ENCODE results near the gene PDXK. TPM values are rescaled to one million over a fixed set of nuclear protein-coding genes. Genes with fewer than 3 reads are reported as not detected.
A peak's percentile ranks its signal among the peaks of the same experiment; 100 is the strongest.

The PDXK gene
- total and polyA plus RNA-seq, 2 of the 13 experiments (the other 11 are each of a cell fraction or from before 2014, with no cell fraction given) = 114 to 184 TPM

DNA sequence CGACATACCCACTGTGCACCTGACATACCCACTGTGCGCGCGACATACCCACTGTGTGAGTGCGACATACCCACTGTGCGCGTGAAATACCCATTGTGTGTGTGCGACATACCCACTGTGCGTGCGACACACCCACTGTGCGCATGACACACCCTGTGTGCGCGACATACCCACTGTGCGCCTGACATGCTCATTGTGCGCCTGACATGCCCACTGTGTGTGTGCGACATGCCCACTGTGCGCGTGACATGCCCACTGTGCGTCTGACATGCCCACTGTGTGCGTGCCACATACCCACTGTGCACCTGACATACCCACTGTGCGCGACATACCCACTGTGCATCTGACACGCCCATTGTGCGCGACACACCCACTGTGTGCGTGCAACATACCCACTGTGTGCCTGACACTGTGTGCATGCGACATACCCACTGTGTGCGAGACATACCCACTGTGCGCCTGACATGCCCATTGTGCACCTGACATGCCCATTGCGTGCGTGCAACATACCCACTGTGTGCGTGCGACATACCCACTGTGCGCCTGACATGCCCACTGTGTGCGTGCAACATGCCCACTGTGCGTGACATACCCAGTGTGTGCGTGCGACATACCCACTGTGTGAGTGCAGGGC lies 68.0 kb downstream of the PDXK start (continued):
- TF ChIP-seq, protein P1, sequence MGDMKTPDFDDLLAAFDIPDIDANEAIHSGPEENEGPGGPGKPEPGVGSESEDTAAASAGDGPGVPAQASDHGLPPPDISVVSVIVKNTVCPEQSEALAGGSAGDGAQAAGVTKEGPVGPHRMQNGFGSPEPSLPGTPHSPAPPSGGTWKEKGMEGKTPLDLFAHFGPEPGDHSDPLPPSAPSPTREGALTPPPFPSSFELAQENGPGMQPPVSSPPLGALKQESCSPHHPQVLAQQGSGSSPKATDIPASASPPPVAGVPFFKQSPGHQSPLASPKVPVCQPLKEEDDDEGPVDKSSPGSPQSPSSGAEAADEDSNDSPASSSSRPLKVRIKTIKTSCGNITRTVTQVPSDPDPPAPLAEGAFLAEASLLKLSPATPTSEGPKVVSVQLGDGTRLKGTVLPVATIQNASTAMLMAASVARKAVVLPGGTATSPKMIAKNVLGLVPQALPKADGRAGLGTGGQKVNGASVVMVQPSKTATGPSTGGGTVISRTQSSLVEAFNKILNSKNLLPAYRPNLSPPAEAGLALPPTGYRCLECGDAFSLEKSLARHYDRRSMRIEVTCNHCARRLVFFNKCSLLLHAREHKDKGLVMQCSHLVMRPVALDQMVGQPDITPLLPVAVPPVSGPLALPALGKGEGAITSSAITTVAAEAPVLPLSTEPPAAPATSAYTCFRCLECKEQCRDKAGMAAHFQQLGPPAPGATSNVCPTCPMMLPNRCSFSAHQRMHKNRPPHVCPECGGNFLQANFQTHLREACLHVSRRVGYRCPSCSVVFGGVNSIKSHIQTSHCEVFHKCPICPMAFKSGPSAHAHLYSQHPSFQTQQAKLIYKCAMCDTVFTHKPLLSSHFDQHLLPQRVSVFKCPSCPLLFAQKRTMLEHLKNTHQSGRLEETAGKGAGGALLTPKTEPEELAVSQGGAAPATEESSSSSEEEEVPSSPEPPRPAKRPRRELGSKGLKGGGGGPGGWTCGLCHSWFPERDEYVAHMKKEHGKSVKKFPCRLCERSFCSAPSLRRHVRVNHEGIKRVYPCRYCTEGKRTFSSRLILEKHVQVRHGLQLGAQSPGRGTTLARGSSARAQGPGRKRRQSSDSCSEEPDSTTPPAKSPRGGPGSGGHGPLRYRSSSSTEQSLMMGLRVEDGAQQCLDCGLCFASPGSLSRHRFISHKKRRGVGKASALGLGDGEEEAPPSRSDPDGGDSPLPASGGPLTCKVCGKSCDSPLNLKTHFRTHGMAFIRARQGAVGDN (CRISPR knock-in tag; IDR thresholded peaks at IDR 0.05) = peak; percentile 27; the same call in 1 of the 2 replicates
- no peak for TF ChIP-seq MLX (CRISPR knock-in tag; IDR thresholded peaks at IDR 0.05)
- TF ChIP-seq KDM1A (CRISPR knock-in tag; IDR thresholded peaks at IDR 0.05) = peak; percentile 8; the same call in 1 of the 2 replicates
- TF ChIP-seq, protein P2, sequence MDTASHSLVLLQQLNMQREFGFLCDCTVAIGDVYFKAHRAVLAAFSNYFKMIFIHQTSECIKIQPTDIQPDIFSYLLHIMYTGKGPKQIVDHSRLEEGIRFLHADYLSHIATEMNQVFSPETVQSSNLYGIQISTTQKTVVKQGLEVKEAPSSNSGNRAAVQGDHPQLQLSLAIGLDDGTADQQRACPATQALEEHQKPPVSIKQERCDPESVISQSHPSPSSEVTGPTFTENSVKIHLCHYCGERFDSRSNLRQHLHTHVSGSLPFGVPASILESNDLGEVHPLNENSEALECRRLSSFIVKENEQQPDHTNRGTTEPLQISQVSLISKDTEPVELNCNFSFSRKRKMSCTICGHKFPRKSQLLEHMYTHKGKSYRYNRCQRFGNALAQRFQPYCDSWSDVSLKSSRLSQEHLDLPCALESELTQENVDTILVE (CRISPR knock-in tag; IDR thresholded peaks at IDR 0.05) = no peak
- 0 out of 2 replicates have a peak, but pooled peaks have one; percentile 43 for TF ChIP-seq PCBP1 (IDR thresholded peaks at IDR 0.05; ENCODE audit: borderline replicate concordance, low read depth, low read length)
- TF ChIP-seq ZNF883 (CRISPR knock-in tag; IDR thresholded peaks at IDR 0.05; ENCODE audit: not compliant biosample characterization) = no peak
- no peak for TF ChIP-seq ZNF614 (CRISPR knock-in tag; IDR thresholded peaks at IDR 0.05; ENCODE audit: borderline replicate concordance)
- no peak for TF ChIP-seq DMAP1 (CRISPR knock-in tag; IDR thresholded peaks at IDR 0.05)
- TF ChIP-seq ADNP (CRISPR knock-in tag; IDR thresholded peaks at IDR 0.05) = peak; percentile 21; the same call in 1 of the 2 replicates
- TF ChIP-seq BRD4 (CRISPR knock-in tag; IDR thresholded peaks at IDR 0.05) = no peak
- TF ChIP-seq GFI1 (CRISPR knock-in tag; IDR thresholded peaks at IDR 0.05; ENCODE audit: borderline replicate concordance) = no peak
- 0 out of 4 replicates have a peak, but pooled peaks of 1 of the 2 experiments have one; percentile 84 for TF ChIP-seq KLF16 (CRISPR knock-in tag; IDR thresholded peaks at IDR 0.05)
- no peak for TF ChIP-seq ATF7-NPFF (CRISPR knock-in tag; IDR thresholded peaks at IDR 0.05; ENCODE audit: low read depth)
- 0 out of 2 replicates have a peak, but pooled peaks have one; percentile 16 for TF ChIP-seq HDAC1 (CRISPR knock-in tag; IDR thresholded peaks at IDR 0.05)
- peak; percentile 98 for TF ChIP-seq ZKSCAN1 (IDR thresholded peaks at IDR 0.05; ENCODE audit: low read length)
- 0 out of 2 replicates have a peak, but pooled peaks have one; percentile 15 for TF ChIP-seq ZNF414 (CRISPR knock-in tag; IDR thresholded peaks at IDR 0.05)
- TF ChIP-seq, protein P3, sequence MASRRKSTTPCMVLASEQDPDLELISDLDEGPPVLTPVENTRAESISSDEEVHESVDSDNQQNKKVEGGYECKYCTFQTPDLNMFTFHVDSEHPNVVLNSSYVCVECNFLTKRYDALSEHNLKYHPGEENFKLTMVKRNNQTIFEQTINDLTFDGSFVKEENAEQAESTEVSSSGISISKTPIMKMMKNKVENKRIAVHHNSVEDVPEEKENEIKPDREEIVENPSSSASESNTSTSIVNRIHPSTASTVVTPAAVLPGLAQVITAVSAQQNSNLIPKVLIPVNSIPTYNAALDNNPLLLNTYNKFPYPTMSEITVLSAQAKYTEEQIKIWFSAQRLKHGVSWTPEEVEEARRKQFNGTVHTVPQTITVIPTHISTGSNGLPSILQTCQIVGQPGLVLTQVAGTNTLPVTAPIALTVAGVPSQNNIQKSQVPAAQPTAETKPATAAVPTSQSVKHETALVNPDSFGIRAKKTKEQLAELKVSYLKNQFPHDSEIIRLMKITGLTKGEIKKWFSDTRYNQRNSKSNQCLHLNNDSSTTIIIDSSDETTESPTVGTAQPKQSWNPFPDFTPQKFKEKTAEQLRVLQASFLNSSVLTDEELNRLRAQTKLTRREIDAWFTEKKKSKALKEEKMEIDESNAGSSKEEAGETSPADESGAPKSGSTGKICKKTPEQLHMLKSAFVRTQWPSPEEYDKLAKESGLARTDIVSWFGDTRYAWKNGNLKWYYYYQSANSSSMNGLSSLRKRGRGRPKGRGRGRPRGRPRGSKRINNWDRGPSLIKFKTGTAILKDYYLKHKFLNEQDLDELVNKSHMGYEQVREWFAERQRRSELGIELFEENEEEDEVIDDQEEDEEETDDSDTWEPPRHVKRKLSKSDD (CRISPR knock-in tag; IDR thresholded peaks at IDR 0.05; ENCODE audit: low read depth) = 0 out of 2 replicates have a peak, but pooled peaks have one; percentile 34
- peak; percentile 67; the same call in 1 of the 2 replicates for TF ChIP-seq ZMYM3 (CRISPR knock-in tag; IDR thresholded peaks at IDR 0.05)

Measured in HepG2 (cell line).